ENCODE measurements around the gene SETD1B. TPM values are rescaled to one million over a fixed set of nuclear protein-coding genes. Genes with fewer than 3 reads are reported as not detected.

Gene SETD1B
- total RNA-seq, 1 experiment from 2014 or later = 32.2 TPM

- BruUV-seq (replicated peaks) = no TSS peak
- Mint-ChIP-seq H3K4me3 (ENCODE audit: low read depth, unreplicated experiment) (no peak overlapping the region), H3K4me1 (ENCODE audit: low read depth, unreplicated experiment) (no peaks in the 10 kb centered on the region), H3K9me3 (ENCODE audit: low read depth, unreplicated experiment) (no peaks in the 10 kb centered on the region), H3K27ac (ENCODE audit: unreplicated experiment) (no peak overlapping the region), H3K27me3 (ENCODE audit: unreplicated experiment) (no peaks in the 10 kb centered on the region), H3K36me3 (ENCODE audit: insufficient read depth, unreplicated experiment) (peaks cover 12% of the 10 kb centered on the region)
- DNase-seq = no peak
- intact Hi-C loops (cut with micrococcal nuclease; ENCODE audit: unreplicated experiment) = no loop called here
- CTCF ChIA-PET = interaction anchor here (0.6 to 1.2 kb wide), 4 partner anchors 30 to 212 kb away, joined by 3 to 7 read pairs (median 4); no protein-coding TSS in a partner anchor
- no peak for TF ChIP-seq CTCF (IDR thresholded peaks at IDR 0.05; ENCODE audit: unreplicated experiment)
Measured at GRCh38 chr12:121764808-121765207, 39.0 kb upstream of the SETD1B start.

GRCh38 chr12:121765573-121765972 is 38.2 kb upstream of the SETD1B start:
- DNase-seq = no peak
- Mint-ChIP-seq H3K9me3 (ENCODE audit: low read depth, unreplicated experiment) (no peaks in the 10 kb centered on the region), H3K4me1 (ENCODE audit: low read depth, unreplicated experiment) (no peaks in the 10 kb centered on the region), H3K27ac (ENCODE audit: unreplicated experiment) (no peak overlapping the region), H3K36me3 (ENCODE audit: insufficient read depth, unreplicated experiment) (peaks cover 12% of the 10 kb centered on the region), H3K27me3 (ENCODE audit: unreplicated experiment) (no peaks in the 10 kb centered on the region), H3K4me3 (ENCODE audit: low read depth, unreplicated experiment) (no peak overlapping the region)
- TF ChIP-seq CTCF (IDR thresholded peaks at IDR 0.05; ENCODE audit: unreplicated experiment) = no peak
- intact Hi-C loops (cut with micrococcal nuclease; ENCODE audit: unreplicated experiment) = no loop called here
- CTCF ChIA-PET = interaction anchor here (0.6 to 1.2 kb wide), 5 partner anchors 28 to 213 kb away, joined by 3 to 4 read pairs (median 3); partner anchors contain the start of gene RHOF
- BruUV-seq (replicated peaks) = no TSS peak

GRCh38 chr12:121766290-121767039 is 37.3 kb upstream of the SETD1B start:
- Mint-ChIP-seq H3K36me3 (ENCODE audit: insufficient read depth, unreplicated experiment) (peaks cover 11% of the 10 kb centered on the region), H3K4me3 (ENCODE audit: low read depth, unreplicated experiment) (no peak overlapping the region), H3K27me3 (ENCODE audit: unreplicated experiment) (no peaks in the 10 kb centered on the region), H3K9me3 (ENCODE audit: low read depth, unreplicated experiment) (no peaks in the 10 kb centered on the region), H3K4me1 (ENCODE audit: low read depth, unreplicated experiment) (no peaks in the 10 kb centered on the region), H3K27ac (ENCODE audit: unreplicated experiment) (no peak overlapping the region)
- DNase-seq = no peak
- intact Hi-C loops (cut with micrococcal nuclease; ENCODE audit: unreplicated experiment) = no loop called here
- no peak for TF ChIP-seq CTCF (IDR thresholded peaks at IDR 0.05; ENCODE audit: unreplicated experiment)
- no TSS peak for BruUV-seq (replicated peaks)
- CTCF ChIA-PET = interaction anchor here (1.1 to 1.2 kb wide), 2 partner anchors 28 to 50 kb away, joined by 3 to 4 read pairs; no protein-coding TSS in a partner anchor

GRCh38 chr12:121767525-121768016 is 36.2 kb upstream of the SETD1B start:
- H3K9me3 Mint-ChIP-seq (ENCODE audit: low read depth, unreplicated experiment) = no peaks in the 10 kb centered on the region
- intact Hi-C loops (cut with micrococcal nuclease; ENCODE audit: unreplicated experiment) = no loop called here
- H3K27ac Mint-ChIP-seq (ENCODE audit: unreplicated experiment) = peak overlapping the region; percentile 44
- no peaks in the 10 kb centered on the region for H3K27me3 Mint-ChIP-seq (ENCODE audit: unreplicated experiment)
- H3K36me3 Mint-ChIP-seq (ENCODE audit: insufficient read depth, unreplicated experiment) = no peaks in the 10 kb centered on the region
- H3K4me3 Mint-ChIP-seq (ENCODE audit: low read depth, unreplicated experiment) = no peak overlapping the region
- CTCF ChIA-PET = no interaction called here
- BruUV-seq (replicated peaks) = no TSS peak
- no peaks in the 10 kb centered on the region for H3K4me1 Mint-ChIP-seq (ENCODE audit: low read depth, unreplicated experiment)
- no peak for TF ChIP-seq CTCF (IDR thresholded peaks at IDR 0.05; ENCODE audit: unreplicated experiment)
- no peak for DNase-seq

Measured in Calu3 (cell line).